Stimulated activated CD4-positive, alpha-beta T cell treated with anti-CD3 and anti-CD28 coated beads, Interleukin-4, amount 100 ng/mL, for 1 hour (primary cell): ENCODE results near the gene FADS3.

ENCODE experiments used
- DNase-seq: peaks from one replicate; pipeline ENCODE4 v3.0.0-alpha.2; 2020

The FADS3 gene

GRCh38 chr11:61833471-61833870 lies 57.9 kb downstream of the FADS3 start:
- DNase-seq: no peak

- DNase-seq: no peak
Measured at GRCh38 chr11:61832754-61833153, 58.6 kb downstream of the FADS3 start.

GRCh38 chr11:61832207-61832606 lies 59.1 kb downstream of the FADS3 start:
- no peak for DNase-seq

- no peak for DNase-seq
Measured at GRCh38 chr11:61830237-61831105, 60.9 kb downstream of the FADS3 start.

GRCh38 chr11:61829806-61830205 lies 61.5 kb downstream of the FADS3 start:
- DNase-seq: no peak

- DNase-seq: peak; percentile 38
Measured at GRCh38 chr11:61828629-61829407, 62.5 kb downstream of the FADS3 start.

GRCh38 chr11:61828379-61828628 lies 63.0 kb downstream of the FADS3 start:
- DNase-seq: no peak

- DNase-seq: peak; percentile 67
Measured at GRCh38 chr11:61827571-61828378, 63.6 kb downstream of the FADS3 start, which contains the start of gene FADS2. Gene FADS2, plus strand, starts transcription at chr11:61828300. Its CDS starts 91 bp downstream, at chr11:61828391.

GRCh38 chr11:61826930-61827570 lies 64.3 kb downstream of the FADS3 start:
- DNase-seq: no peak
